IPS DF 4.7 (cell line): ENCODE data around the gene PEX3.

Source experiments
- DNase-seq: peaks from one replicate; pipeline ENCODE4 v3.0.0-alpha.2; 2013; ENCODE audit warnings: low spot score; ENCODE audit errors: extremely low read depth

The PEX3 gene

DNA sequence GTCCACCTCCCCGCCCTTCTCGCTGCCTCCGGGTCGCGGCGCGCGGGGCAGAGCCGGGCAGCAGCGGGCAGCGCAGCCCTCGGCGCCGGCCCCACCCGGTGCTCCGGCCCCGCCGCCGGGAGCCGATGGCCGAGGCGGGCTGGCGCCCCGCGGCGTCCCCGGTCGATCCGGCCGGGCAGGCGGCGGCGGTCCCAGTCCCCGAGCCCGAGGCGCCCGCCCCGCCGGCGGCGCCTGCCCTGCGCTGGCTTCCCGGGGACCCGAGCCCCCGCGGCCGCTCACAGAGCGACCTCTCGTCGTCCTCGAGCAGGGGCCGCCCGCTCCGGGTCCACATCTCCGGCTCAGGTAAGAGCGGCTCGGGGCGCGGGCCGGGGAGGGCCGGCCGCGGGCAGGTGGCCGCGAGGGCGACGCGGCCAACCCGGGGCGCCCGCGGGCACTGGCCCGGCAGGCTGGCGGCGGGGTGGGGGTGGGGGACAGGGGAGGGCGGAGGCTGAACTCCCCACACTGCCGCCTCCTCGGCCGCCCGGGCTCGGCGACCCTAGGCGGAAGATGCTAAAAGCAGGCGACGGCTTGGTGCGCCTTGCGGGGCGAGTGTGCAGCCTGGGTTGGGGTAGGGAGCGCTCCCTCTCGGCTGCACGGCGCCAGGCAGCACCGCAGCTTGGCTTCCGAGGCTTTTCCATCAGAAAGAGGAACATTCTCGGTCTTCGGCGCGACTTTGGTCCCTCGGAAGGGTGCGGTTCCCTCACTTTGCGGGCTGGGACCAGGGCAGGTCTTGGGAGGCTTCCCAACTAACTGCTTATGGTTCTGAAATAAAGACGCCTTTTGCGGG is 86.5 kb downstream of the PEX3 start:
- no peak for DNase-seq

DNA sequence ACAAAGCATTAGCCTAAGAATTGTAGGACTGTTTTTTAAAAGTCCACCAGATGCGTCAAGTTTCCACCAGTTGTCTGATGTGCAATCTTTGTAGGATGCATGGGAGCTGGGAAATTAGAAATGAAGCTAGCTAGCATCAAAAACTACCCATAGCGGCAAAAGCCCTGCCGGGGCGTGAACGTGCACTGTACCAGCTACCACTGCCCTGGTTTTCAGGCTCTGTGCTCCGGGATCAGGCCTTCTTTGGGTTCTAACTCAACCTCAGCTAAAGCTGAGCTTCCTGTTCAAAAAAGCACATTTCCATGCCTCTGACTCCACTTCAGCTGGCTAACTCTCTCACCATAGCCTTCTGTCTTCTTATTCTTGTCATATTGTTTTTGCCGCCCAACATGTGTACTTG is 87.8 kb downstream of the PEX3 start:
- DNase-seq: no peak

DNA sequence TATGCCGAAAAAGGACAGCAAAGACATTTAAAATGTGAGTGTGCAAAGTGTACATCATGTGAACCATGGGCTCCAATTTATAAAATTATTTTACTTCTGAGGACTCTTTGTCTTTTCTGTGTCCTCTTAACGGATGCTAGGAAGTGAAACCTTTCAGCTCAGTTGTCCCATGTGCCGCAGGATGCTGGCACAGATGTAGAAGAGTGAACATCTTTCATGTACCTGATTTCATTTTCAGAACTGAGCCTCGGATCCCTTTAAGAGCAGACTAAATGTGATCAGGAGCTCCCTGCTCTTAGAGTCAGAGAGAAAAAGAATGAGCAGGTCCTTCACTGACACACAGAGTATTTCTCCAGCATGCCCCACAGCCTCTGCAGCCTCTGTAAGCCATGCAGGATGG is 88.5 kb downstream of the PEX3 start:
- DNase-seq: no peak

DNA sequence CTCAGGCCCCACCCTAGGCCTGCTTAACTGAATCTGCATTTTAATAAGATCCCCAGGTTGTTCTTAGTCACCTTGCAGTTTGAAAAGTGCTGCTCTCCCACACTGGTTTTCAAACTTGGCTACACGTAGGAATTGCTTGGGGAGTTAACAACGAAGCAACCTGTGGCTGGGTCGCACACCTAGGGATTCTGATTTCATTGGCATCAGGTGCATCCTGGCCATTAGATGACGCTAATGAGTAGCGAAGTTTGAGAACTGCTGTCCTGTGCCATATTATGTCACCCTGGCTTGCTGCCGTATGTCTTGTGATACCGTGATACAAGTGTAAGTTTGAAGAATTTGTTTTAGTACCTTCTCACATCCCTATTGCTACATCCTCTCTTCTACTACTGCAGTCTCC is 89.1 kb downstream of the PEX3 start:
- no peak for DNase-seq

DNA sequence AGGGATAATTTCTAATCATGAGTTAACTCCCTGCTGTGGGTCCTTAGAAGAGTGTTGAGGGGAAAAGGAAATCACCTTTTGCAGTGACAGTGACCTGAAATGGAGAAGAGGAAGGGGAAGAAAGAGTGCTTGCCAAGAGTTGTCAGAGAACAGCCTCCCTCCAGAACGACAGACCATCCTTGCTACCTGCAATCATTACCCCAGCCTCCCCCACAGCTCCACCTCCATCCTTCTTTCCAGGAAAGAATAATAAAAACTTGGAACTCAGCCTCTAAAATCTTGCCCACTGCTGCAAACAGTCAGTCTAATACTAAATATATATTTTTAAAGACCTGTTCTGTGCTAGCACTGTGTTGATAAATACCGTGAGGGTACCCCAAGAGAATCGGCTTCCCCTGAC is 89.6 kb downstream of the PEX3 start:
- no peak for DNase-seq
